K562 (cell line): Measurements from ENCODE around the gene BAIAP3. TPM values are rescaled to one million over a fixed set of nuclear protein-coding genes. Genes with fewer than 3 reads are reported as not detected.
A peak's percentile ranks its signal among the peaks of the same experiment; 100 is the strongest.

Source experiments
- BMI1 ChIP-seq: fragments of 150-350 bp; IDR thresholded peaks from 2 replicates; pipeline ENCODE4 v1.6.1; 2014; ENCODE audit warnings: low read length
- CTCFL ChIP-seq: IDR thresholded peaks from 2 replicates; pipeline ENCODE4 v1.6.1; 2011; ENCODE audit warnings: borderline replicate concordance, low read depth, mild to moderate bottlenecking, moderate library complexity, low read length; ENCODE audit not compliant: insufficient read depth, poor library complexity, severe bottlenecking
- DLX4 ChIP-seq: fragments of 250-450 bp; sonication (Bioruptor Pico); IDR thresholded peaks from 2 replicates; pipeline ENCODE4 v1.6.1; 2021; ENCODE audit warnings: mild to moderate bottlenecking
- FOXJ2 ChIP-seq: fragments of 200-800 bp; sonication (Bioruptor generic); IDR thresholded peaks from 2 replicates; pipeline ENCODE4 v1.6.1; 2016; ENCODE audit warnings: missing genetic modification characterization, missing compliant biosample characterization
- GATAD2B ChIP-seq: fragments of 450-650 bp; IDR thresholded peaks from 2 replicates; pipeline ENCODE4 v1.6.1; 2017; ENCODE audit warnings: mild to moderate bottlenecking, borderline replicate concordance
- HDAC1 ChIP-seq, 2 experiments: fragments of 450-650 bp; IDR thresholded peaks; 2 replicates each; pipeline ENCODE4 v1.6.1; 2016 to 2017; ENCODE audit warnings: inconsistent platforms in 1 of 2, mild to moderate bottlenecking in 1 of 2, moderate library complexity in 1 of 2
- ILF3 ChIP-seq: fragments of 450-650 bp; IDR thresholded peaks from 2 replicates; pipeline ENCODE4 v1.6.1; 2018; ENCODE audit warnings: antibody characterized with exemption, mild to moderate bottlenecking, moderate library complexity, borderline replicate concordance
- JUND ChIP-seq, 2 experiments: IDR thresholded peaks; 2 replicates in 1 of 2; 3 replicates in 1 of 2; pipeline ENCODE4 v1.6.1; 2011; ENCODE audit warnings: borderline replicate concordance in 2 of 2, low read depth in 2 of 2, low read length in 2 of 2, improper control_type of control experiment in 1 of 2, missing biosample characterization in 1 of 2, missing genetic modification characterization in 1 of 2, missing genetic modification reagents in 1 of 2
- MBD2 ChIP-seq: sonication (generic); IDR thresholded peaks from 2 replicates; pipeline ENCODE4 v1.6.1; 2016; ENCODE audit warnings: low read depth, borderline replicate concordance
- MCM3 ChIP-seq: fragments of 450-650 bp; IDR thresholded peaks from 2 replicates; pipeline ENCODE4 v1.6.1; 2016
- MYC ChIP-seq, 2 experiments: fragments of 250-450 bp in 1 of 2; sonication (Bioruptor Pico) in 1 of 2; IDR thresholded peaks; 2 replicates each; pipeline versions ENCODE4 v1.5.1 to v1.6.1; 2012 to 2021; ENCODE audit warnings: low read depth in 2 of 2, borderline replicate concordance in 1 of 2, improper control_type of control experiment in 1 of 2, low read length in 1 of 2, mild to moderate bottlenecking in 1 of 2, moderate library complexity in 1 of 2
- POLR2A ChIP-seq: fragments of 450-650 bp; conservative IDR thresholded peaks from 2 replicates; pipeline ENCODE4 v1.6.1; 2016
- POLR2H ChIP-seq: IDR thresholded peaks from 2 replicates; pipeline ENCODE4 v1.6.1; 2016; ENCODE audit warnings: missing genetic modification characterization, low read depth, mild to moderate bottlenecking, control low read depth, missing compliant biosample characterization, moderate library complexity
- RBM25 ChIP-seq: fragments of 200-400 bp; formaldehyde crosslinking; IDR thresholded peaks from 2 replicates; pipeline ENCODE4 v1.6.1; 2018; ENCODE audit warnings: low read length, low read depth, moderate library complexity; ENCODE audit not compliant: severe bottlenecking
- SMARCB1 ChIP-seq: IDR thresholded peaks from 2 replicates; pipeline ENCODE4 v1.6.1; 2011; ENCODE audit warnings: improper control_type of control experiment, low read depth; ENCODE audit not compliant: insufficient read length
- SMARCC2 ChIP-seq: fragments of 450-650 bp; IDR thresholded peaks from 2 replicates; pipeline ENCODE4 v1.6.1; 2017; ENCODE audit warnings: antibody characterized with exemption, moderate library complexity, mild to moderate bottlenecking, low read depth
- ZBED1 ChIP-seq: IDR thresholded peaks from 2 replicates; pipeline ENCODE4 v1.6.1; 2014
- ZBTB7A ChIP-seq: IDR thresholded peaks from 2 replicates; pipeline ENCODE4 v1.6.1; 2011; ENCODE audit warnings: low read depth, mild to moderate bottlenecking, low read length, moderate library complexity, borderline replicate concordance; ENCODE audit not compliant: control insufficient read depth
- ZFP91 ChIP-seq: sonication (generic); formaldehyde crosslinking; IDR thresholded peaks from 2 replicates; pipeline ENCODE4 v1.8.0; 2022; ENCODE audit warnings: mild to moderate bottlenecking, missing genetic modification reagents
- ZNF121 ChIP-seq: sonication (generic); formaldehyde crosslinking; conservative IDR thresholded peaks from 2 replicates; pipeline ENCODE4 v1.8.0; 2022; ENCODE audit warnings: missing genetic modification reagents
- ZNF174 ChIP-seq: fragments of 250-450 bp; sonication (Bioruptor Pico); IDR thresholded peaks from 2 replicates; pipeline ENCODE4 v1.4.0; 2020; ENCODE audit warnings: mild to moderate bottlenecking
- ZNF217 ChIP-seq: sonication (generic); formaldehyde crosslinking; IDR thresholded peaks from 2 replicates; pipeline ENCODE4 v1.8.0; 2022; ENCODE audit warnings: mild to moderate bottlenecking, missing genetic modification reagents
- ZNF551 ChIP-seq: fragments of 250-450 bp; sonication (Bioruptor Pico); IDR thresholded peaks from 2 replicates; pipeline ENCODE4 v1.5.0; 2021; ENCODE audit warnings: mild to moderate bottlenecking, moderate library complexity
- ZNF644 ChIP-seq: fragments of 200-800 bp; sonication (Bioruptor generic); IDR thresholded peaks from 2 replicates; pipeline ENCODE4 v1.6.1; 2016; ENCODE audit warnings: low read depth, missing genetic modification characterization, missing compliant biosample characterization
- ZNF785 ChIP-seq: fragments of 250-450 bp; sonication (Bioruptor Pico); IDR thresholded peaks from 2 replicates; pipeline ENCODE4 v1.4.0; 2020; ENCODE audit warnings: mild to moderate bottlenecking
- polyA plus RNA-seq, 8 experiments: library from polyadenylated mRNA; depleted of rRNA in 4 of 8; stranded (reverse) in 5 of 8; unstranded in 3 of 8; fragments of >200 nt; fragmentation: Nextera tagmentation in 2 of 8; fragmentation: Illumina TruSeq in 1 of 8; extraction: Ambion mirVana in 2 of 8; extraction: Trizol in 1 of 8; gene quantifications; 2 replicates each; pipeline versions ENCODE4 v1.2.1 to v1.2.3, GENCODE V29; 2011 to 2014; ENCODE audit warnings: inconsistent platforms in 1 of 8, missing spikeins in 1 of 8
- total RNA-seq, 7 experiments: library from RNA; depleted of rRNA in 6 of 7; stranded (reverse); fragments of >200 nt in 6 of 7; fragmentation: Illumina TruSeq in 2 of 7; extraction: Trizol in 2 of 7; gene quantifications; 2 replicates each; pipeline versions ENCODE4 v1.2.1 to v1.2.3, GENCODE V29; 2011 to 2021; ENCODE audit warnings: low replicate concordance in 1 of 7

BAIAP3 gene
- total and polyA plus RNA-seq, 9 of the 15 experiments (the other 6 are each of a cell fraction or from before 2014, with no cell fraction given) = 0.03 to 4.5 (median 0.57) TPM; not detected in 1

- TF ChIP-seq ZNF174 (CRISPR knock-in tag) (peak; percentile 93), ZBTB7A (0 out of 2 replicates have a peak, but pooled peaks have one; percentile 15), POLR2H (tag) (no peak), HDAC1 (IDR thresholded peaks at IDR 0.05) (peak in 1 of 2 experiments; percentile 49; a peak in 1 of 4 replicates), ILF3 (no peak), MYC (IDR thresholded peaks at IDR 0.05; ENCODE audit: low read depth, low read length) (no peak), MYC (CRISPR knock-in tag; IDR thresholded peaks at IDR 0.05; ENCODE audit: borderline replicate concordance, low read depth) (peak; percentile 98), SMARCB1 (no peak), FOXJ2 (tag) (0 out of 2 replicates have a peak, but pooled peaks have one; percentile 41), ZFP91 (CRISPR knock-in tag) (no peak), ZNF644 (tag) (peak; percentile 100), GATAD2B (no peak), ZNF551 (CRISPR knock-in tag) (no peak), POLR2A (no peak), SMARCC2 (no peak), CTCFL (no peak), MCM3 (no peak), JUND (IDR thresholded peaks at IDR 0.05; ENCODE audit: borderline replicate concordance, low read depth, low read length) (peak; percentile 70), JUND (tag; IDR thresholded peaks at IDR 0.05; ENCODE audit: borderline replicate concordance, low read depth, low read length) (peak; percentile 85; the same call in 2 of the 3 replicates), BMI1 (peak; percentile 55; the same call in 1 of the 2 replicates), MBD2 (no peak), ZNF785 (CRISPR knock-in tag) (no peak), DLX4 (no peak), ZNF217 (no peak), ZBED1 (no peak), ZNF121 (CRISPR knock-in tag) (no peak), RBM25 (no peak)
Observed at GRCh38 chr16:1293921-1294656, 39.4 kb upstream of the BAIAP3 start (continued).
